Nephron (organoid): Measurements from ENCODE around the gene DENND6A.
"Not testable (repeated sequence)": the region's sequence is repeated elsewhere in the genome, so short reads cannot be mapped to it uniquely, and the experiment has no call there.

Experiments used
- H3K27ac Mint-ChIP-seq, 3 experiments: 2 replicates each; pipeline ENCODE4 v1.8.0; 2020; ENCODE audit warnings: mixed read lengths in 3 of 3, mild to moderate bottlenecking in 2 of 3, moderate library complexity in 1 of 3
- H3K27me3 Mint-ChIP-seq: 2 replicates; pipeline ENCODE4 v1.8.0; 2021; ENCODE audit warnings: low read depth, mild to moderate bottlenecking, moderate library complexity, mixed read lengths
- H3K36me3 Mint-ChIP-seq: 2 replicates; pipeline ENCODE4 v1.8.0; 2020; ENCODE audit warnings: low read depth, mixed read lengths
- H3K4me1 Mint-ChIP-seq: 2 replicates; pipeline ENCODE4 v1.8.0; 2020; ENCODE audit warnings: mixed read lengths
- H3K4me3 Mint-ChIP-seq, 3 experiments: 2 replicates each; pipeline ENCODE4 v1.8.0; 2020; ENCODE audit warnings: mild to moderate bottlenecking in 3 of 3, mixed read lengths in 3 of 3, moderate library complexity in 2 of 3
- H3K9me3 Mint-ChIP-seq: 2 replicates; pipeline ENCODE4 v1.8.0; 2020; ENCODE audit warnings: mixed read lengths
- TF ChIP-seq, protein P1 (sequence below), 3 experiments: fragments of 200-600 bp; sonication (generic); IDR thresholded peaks; one replicate each; pipeline ENCODE4 v1.5.0; 2021; ENCODE audit warnings: antibody characterized with exemption in 3 of 3; ENCODE audit not compliant: unreplicated experiment in 3 of 3

Gene DENND6A

DNA sequence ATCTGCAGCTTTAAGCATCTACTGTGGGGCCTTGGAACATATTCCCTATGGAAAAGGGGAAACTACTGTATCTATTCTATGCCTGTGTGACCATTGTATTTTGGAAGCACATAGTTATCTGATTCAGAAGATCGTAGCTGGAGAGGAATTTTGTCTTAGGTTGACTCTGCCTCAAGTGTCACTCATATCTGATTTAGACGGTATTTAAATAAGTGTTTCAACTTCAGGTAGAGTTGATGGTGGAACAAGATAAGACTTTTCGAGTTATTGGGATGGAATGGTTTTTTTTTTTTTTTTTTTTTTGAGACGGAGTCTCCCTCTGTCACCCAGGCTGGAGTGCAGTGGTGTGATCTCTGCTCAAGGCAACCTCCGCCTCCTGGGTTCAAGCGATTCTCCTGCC lies 8.9 kb upstream of the DENND6A start:
- Mint-ChIP-seq H3K4me1 (peaks cover 7% of the 10 kb centered on the region), H3K4me3 (no peak overlapping the region)
- TF ChIP-seq, protein P1, sequence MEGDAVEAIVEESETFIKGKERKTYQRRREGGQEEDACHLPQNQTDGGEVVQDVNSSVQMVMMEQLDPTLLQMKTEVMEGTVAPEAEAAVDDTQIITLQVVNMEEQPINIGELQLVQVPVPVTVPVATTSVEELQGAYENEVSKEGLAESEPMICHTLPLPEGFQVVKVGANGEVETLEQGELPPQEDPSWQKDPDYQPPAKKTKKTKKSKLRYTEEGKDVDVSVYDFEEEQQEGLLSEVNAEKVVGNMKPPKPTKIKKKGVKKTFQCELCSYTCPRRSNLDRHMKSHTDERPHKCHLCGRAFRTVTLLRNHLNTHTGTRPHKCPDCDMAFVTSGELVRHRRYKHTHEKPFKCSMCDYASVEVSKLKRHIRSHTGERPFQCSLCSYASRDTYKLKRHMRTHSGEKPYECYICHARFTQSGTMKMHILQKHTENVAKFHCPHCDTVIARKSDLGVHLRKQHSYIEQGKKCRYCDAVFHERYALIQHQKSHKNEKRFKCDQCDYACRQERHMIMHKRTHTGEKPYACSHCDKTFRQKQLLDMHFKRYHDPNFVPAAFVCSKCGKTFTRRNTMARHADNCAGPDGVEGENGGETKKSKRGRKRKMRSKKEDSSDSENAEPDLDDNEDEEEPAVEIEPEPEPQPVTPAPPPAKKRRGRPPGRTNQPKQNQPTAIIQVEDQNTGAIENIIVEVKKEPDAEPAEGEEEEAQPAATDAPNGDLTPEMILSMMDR (IDR thresholded peaks at IDR 0.05; ENCODE audit: unreplicated experiment in 3 of 3): no peak

DNA sequence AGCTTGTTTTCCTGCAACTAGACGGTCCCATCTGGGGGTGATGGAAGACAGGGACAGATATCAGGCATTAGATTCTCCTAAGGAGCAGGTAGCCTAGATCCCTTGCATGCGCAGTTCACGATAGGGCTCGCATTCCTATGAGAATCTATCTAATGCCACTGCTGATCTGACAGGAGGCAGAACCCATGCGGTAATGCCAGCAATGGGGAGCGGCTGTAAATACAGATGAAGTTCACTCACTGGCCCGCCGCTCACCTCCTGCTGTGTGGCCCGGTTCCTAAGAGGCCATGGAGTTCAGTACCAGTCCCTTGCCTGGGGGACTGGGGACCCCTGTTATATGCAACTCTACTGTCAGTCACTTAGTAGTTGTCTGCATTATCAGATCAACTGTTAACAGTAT lies 7.9 kb upstream of the DENND6A start:
- H3K4me3 Mint-ChIP-seq: no peak overlapping the region
- peaks cover 10% of the 10 kb centered on the region for H3K4me1 Mint-ChIP-seq
- no peaks in the 10 kb centered on the region for H3K27me3 Mint-ChIP-seq
- TF ChIP-seq, protein P1 (IDR thresholded peaks at IDR 0.05; ENCODE audit: unreplicated experiment in 3 of 3): no peak
- no peaks in the 10 kb centered on the region for H3K9me3 Mint-ChIP-seq
- H3K36me3 Mint-ChIP-seq: no peaks in the 10 kb centered on the region
- no peak overlapping the region for H3K27ac Mint-ChIP-seq

More for the DNA sequence above, 8.9 kb upstream of the DENND6A start:
- Mint-ChIP-seq H3K9me3 (no peaks in the 10 kb centered on the region), H3K27ac (no peak overlapping the region), H3K27me3 (no peaks in the 10 kb centered on the region), H3K36me3 (no peaks in the 10 kb centered on the region)

DNA sequence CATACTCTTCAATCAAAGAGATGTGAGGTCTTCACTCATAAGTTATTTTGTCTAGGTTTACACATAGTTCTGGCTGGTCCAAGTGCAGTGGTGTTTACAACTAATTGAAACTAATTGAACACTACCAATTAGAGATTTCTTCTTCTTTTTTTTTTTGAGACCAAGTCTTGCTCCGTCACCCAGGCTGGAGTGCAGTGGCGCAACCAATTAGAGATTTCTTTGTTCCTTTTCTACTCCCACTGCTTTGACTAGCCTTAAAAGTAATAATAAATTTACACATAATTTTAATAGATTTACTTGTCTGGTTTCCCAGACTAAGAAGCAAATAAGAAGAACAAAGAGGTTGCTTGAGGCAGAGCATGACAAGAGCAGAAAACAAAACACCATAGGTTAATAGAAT lies 6.7 kb upstream of the DENND6A start:
- H3K9me3 Mint-ChIP-seq: no peaks in the 10 kb centered on the region
- H3K36me3 Mint-ChIP-seq: no peaks in the 10 kb centered on the region
- H3K27me3 Mint-ChIP-seq: no peaks in the 10 kb centered on the region
- H3K27ac Mint-ChIP-seq: no peak overlapping the region
- H3K4me1 Mint-ChIP-seq: peaks cover 10% of the 10 kb centered on the region
- H3K4me3 Mint-ChIP-seq: no peak overlapping the region
- TF ChIP-seq, protein P1 (IDR thresholded peaks at IDR 0.05; ENCODE audit: unreplicated experiment in 3 of 3): no peak

DNA sequence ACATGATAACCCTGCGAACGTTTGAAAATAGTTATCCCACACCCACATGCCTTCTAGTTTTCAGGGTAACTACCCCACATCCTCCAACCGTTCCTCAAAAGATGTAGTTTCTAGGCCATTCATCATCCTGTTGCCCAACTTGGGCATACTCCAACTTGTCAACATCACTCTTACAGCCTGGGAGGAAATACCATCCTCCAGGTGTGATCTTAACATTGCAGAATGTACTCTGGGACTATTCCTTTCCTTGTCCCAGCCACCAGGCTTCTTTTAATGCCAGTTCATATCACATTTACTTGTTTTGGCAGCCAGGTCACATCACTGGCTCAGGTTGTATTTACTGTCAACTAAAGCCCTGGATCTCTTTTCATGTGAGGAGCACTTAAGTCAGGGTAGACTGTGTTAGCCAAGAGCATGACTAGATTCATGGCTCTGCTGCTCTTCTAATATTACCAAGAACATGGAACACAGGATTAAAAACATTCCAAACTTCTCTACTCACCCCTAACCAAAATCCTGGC lies 4.0 kb upstream of the DENND6A start:
- Mint-ChIP-seq H3K27ac (peak overlapping the region; percentile 58 to 83 (median 76)), H3K4me3 (peak overlapping the region in 2 of 3 experiments; percentile 64 to 68), H3K36me3 (no peaks in the 10 kb centered on the region), H3K4me1 (peaks cover 10% of the 10 kb centered on the region), H3K9me3 (no peaks in the 10 kb centered on the region), H3K27me3 (no peaks in the 10 kb centered on the region)
- TF ChIP-seq, protein P1 (IDR thresholded peaks at IDR 0.05; ENCODE audit: unreplicated experiment in 3 of 3): no peak

DNA sequence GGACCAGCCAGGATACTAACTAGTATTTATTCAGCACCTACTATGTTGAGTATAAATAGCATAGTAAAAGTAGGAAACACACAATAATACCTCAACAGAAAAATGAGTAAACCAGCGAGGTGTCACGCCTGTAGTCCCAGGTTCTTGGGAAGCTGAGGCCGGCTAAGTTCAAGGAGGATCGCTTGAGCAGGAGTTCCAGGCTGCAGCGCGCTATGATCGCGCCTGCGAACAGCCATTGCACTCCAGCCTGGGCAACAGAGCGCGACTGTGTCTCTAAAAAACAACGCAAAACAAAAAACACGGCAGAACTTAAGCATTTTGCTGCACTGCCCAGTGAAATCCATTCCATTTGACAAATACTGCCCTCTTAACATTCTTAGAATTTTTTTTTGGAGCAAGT lies 1.3 kb upstream of the DENND6A start:
- no peaks in the 10 kb centered on the region for H3K27me3 Mint-ChIP-seq
- no peaks in the 10 kb centered on the region for H3K9me3 Mint-ChIP-seq
- TF ChIP-seq, protein P1 (IDR thresholded peaks at IDR 0.05; ENCODE audit: unreplicated experiment in 3 of 3): no peak
- H3K4me3 Mint-ChIP-seq: peak overlapping the region; percentile 71 to 83 (median 81)
- peak overlapping the region; percentile 62 to 86 (median 76) for H3K27ac Mint-ChIP-seq
- H3K4me1 Mint-ChIP-seq: peaks cover 23% of the 10 kb centered on the region
- H3K36me3 Mint-ChIP-seq: no peaks in the 10 kb centered on the region

DNA sequence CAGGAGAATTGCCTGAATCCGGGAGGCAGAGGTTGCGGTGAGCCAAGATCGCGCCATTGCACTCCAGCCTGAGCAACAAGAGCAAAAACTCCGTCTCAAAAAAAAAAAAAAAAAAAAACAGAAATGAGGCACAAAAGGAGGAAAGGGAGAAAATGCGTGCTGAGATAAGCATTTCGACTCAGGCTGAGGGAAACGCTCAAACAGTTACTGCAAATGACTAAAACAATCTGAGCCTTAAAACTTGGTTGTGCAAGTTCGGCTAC lies 813 bp downstream of the DENND6A start:
- H3K36me3 Mint-ChIP-seq, H3K9me3 Mint-ChIP-seq, H3K27me3 Mint-ChIP-seq: not testable (repeated sequence)
- Mint-ChIP-seq H3K4me1 (peaks cover 30% of the 10 kb centered on the region), H3K4me3 (peak overlapping the region; percentile 93 to 97 (median 96)), H3K27ac (peak overlapping the region; percentile 96 to 97 (median 96))
